ENCODE measurements around the gene WDR37.

The WDR37 gene

DNA sequence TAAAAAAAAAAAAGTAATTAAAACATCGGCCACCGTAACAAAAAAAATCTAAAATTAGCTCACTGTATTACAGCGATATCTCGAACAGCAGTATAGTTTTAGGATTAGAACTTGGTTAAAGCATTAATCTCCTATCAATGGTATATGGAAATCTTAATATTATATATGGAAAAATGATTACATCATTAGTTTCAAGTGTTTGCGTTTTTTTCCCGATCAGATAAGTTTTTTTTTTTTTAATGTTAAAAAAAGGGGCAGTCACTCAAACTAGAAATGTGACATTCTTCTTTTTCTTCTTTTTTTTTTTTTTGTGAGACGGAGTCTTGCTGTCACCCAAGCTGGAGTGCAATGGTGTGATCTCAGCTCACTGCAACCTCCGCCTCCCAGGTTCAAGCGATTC, 14.7 kb upstream of the WDR37 start:
- H3K9ac ChIP-seq (ENCODE audit: low read depth, low read length): no peak overlapping the region
- H3K27me3 ChIP-seq (ENCODE audit: insufficient read depth, low read length): no peaks in the 10 kb centered on the region
- WGBS: 94% methylated on average over 7 of the region's 9 CpGs
- peaks cover 81% of the 10 kb centered on the region for H3K36me3 ChIP-seq (ENCODE audit: insufficient read depth, low read length)
- H3K9me3 ChIP-seq (ENCODE audit: insufficient read depth, low read depth, low read length): no peaks in the 10 kb centered on the region
- H3K4me3 ChIP-seq (ENCODE audit: low read length): no peak overlapping the region
- no peaks in the 10 kb centered on the region for H3K4me1 ChIP-seq (ENCODE audit: insufficient read depth, low read length)
- no peak overlapping the region for H3K27ac ChIP-seq (ENCODE audit: low read depth, low read length)

- Histone ChIP-seq H3K4me3 (ENCODE audit: low read length) (no peak overlapping the region), H3K27ac (ENCODE audit: low read depth, low read length) (no peak overlapping the region), H3K36me3 (ENCODE audit: insufficient read depth, low read length) (peaks cover 74% of the 10 kb centered on the region), H3K27me3 (ENCODE audit: insufficient read depth, low read length) (no peaks in the 10 kb centered on the region), H3K4me1 (ENCODE audit: insufficient read depth, low read length) (no peaks in the 10 kb centered on the region), H3K9ac (ENCODE audit: low read depth, low read length) (no peak overlapping the region), H3K9me3 (ENCODE audit: insufficient read depth, low read depth, low read length) (no peaks in the 10 kb centered on the region)
- 93% methylated on average over 12 of the region's 12 CpGs for WGBS
Measured at GRCh38 chr10:1043532-1043995, 12.6 kb upstream of the WDR37 start.

GRCh38 chr10:1044146-1044545, 12.0 kb upstream of the WDR37 start:
- Histone ChIP-seq H3K36me3 (ENCODE audit: insufficient read depth, low read length) (peaks cover 72% of the 10 kb centered on the region), H3K9me3 (ENCODE audit: insufficient read depth, low read depth, low read length) (no peaks in the 10 kb centered on the region), H3K4me1 (ENCODE audit: insufficient read depth, low read length) (no peaks in the 10 kb centered on the region), H3K27ac (ENCODE audit: low read depth, low read length) (no peak overlapping the region), H3K4me3 (ENCODE audit: low read length) (no peak overlapping the region), H3K9ac (ENCODE audit: low read depth, low read length) (peak overlapping the region; percentile 21; the same call in 1 of the 2 replicates), H3K27me3 (ENCODE audit: insufficient read depth, low read length) (no peaks in the 10 kb centered on the region)
- WGBS: 88% methylated on average over 4 of the region's 4 CpGs

GRCh38 chr10:1044964-1045363, 11.2 kb upstream of the WDR37 start:
- Histone ChIP-seq H3K9me3 (ENCODE audit: insufficient read depth, low read depth, low read length) (no peaks in the 10 kb centered on the region), H3K9ac (ENCODE audit: low read depth, low read length) (no peak overlapping the region), H3K36me3 (ENCODE audit: insufficient read depth, low read length) (peaks cover 63% of the 10 kb centered on the region), H3K4me3 (ENCODE audit: low read length) (no peak overlapping the region; the same call in 1 of the 2 replicates), H3K27ac (ENCODE audit: low read depth, low read length) (no peak overlapping the region), H3K4me1 (ENCODE audit: insufficient read depth, low read length) (no peaks in the 10 kb centered on the region), H3K27me3 (ENCODE audit: insufficient read depth, low read length) (no peaks in the 10 kb centered on the region)
- 93% methylated on average over 4 of the region's 4 CpGs for WGBS

DNA sequence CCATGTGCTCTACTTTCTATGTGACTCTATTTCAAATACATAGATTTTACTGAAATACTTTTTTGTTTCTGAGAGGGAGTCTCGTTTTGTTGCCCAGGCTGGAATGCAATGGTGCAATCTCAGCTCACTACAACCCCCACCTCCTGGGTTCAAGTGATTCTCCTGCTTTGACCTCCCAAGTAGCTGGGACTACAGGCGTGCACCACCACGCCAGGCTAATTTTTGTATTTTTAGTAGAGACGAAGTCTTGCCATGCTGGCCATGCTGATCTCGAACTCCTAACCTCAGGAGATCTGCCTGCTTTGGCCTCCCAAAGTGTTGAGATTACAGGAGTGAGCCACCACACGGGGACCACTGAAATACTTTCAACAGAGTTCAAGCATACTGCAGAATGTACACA, 10.8 kb upstream of the WDR37 start:
- Histone ChIP-seq H3K9ac (ENCODE audit: low read depth, low read length) (no peak overlapping the region), H3K27ac (ENCODE audit: low read depth, low read length) (no peak overlapping the region), H3K4me1 (ENCODE audit: insufficient read depth, low read length) (peaks cover 3% of the 10 kb centered on the region; the same call in 1 of the 2 replicates), H3K27me3 (ENCODE audit: insufficient read depth, low read length) (no peaks in the 10 kb centered on the region), H3K36me3 (ENCODE audit: insufficient read depth, low read length) (peaks cover 59% of the 10 kb centered on the region), H3K9me3 (ENCODE audit: insufficient read depth, low read depth, low read length) (no peaks in the 10 kb centered on the region), H3K4me3 (ENCODE audit: low read length) (peak overlapping the region; percentile 24; the same call in 1 of the 2 replicates)
- 86% methylated on average over 6 of the region's 6 CpGs for WGBS

GRCh38 chr10:1047937-1048336, 8.2 kb upstream of the WDR37 start:
- Histone ChIP-seq H3K27ac (ENCODE audit: low read depth, low read length) (peak overlapping the region; percentile 100), H3K27me3 (ENCODE audit: insufficient read depth, low read length) (no peaks in the 10 kb centered on the region), H3K9me3 (ENCODE audit: insufficient read depth, low read depth, low read length) (no peaks in the 10 kb centered on the region), H3K4me1 (ENCODE audit: insufficient read depth, low read length) (peaks cover 3% of the 10 kb centered on the region), H3K4me3 (ENCODE audit: low read length) (peak overlapping the region; percentile 100), H3K36me3 (ENCODE audit: insufficient read depth, low read length) (peaks cover 51% of the 10 kb centered on the region), H3K9ac (ENCODE audit: low read depth, low read length) (peak overlapping the region; percentile 83)
- WGBS: 7% methylated on average over 15 of the region's 15 CpGs

DNA sequence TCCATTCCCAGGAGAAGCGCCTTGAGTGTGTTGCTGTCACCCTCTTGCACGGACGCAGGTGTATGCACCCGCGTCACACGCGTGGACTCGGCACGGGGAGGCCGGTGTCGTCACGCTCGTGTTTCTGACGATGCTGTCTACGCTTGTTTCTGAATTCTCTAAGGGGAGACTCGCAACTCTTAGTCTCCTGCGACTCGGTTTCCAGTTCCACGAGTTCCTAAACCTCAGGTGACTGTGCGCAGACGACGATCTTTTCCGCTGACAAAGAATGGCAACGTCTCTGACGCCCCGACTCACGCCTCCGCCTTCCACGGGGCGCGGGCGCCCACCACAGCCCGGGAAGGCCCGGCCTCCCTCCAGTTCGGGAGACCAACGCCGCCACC, 7.8 kb upstream of the WDR37 start:
- peaks cover 50% of the 10 kb centered on the region for H3K36me3 ChIP-seq (ENCODE audit: insufficient read depth, low read length)
- WGBS: under 1% methylated on average over 37 of the region's 37 CpGs
- peak overlapping the region; percentile 83 for H3K9ac ChIP-seq (ENCODE audit: low read depth, low read length)
- no peaks in the 10 kb centered on the region for H3K9me3 ChIP-seq (ENCODE audit: insufficient read depth, low read depth, low read length)
- no peaks in the 10 kb centered on the region for H3K27me3 ChIP-seq (ENCODE audit: insufficient read depth, low read length)
- H3K27ac ChIP-seq (ENCODE audit: low read depth, low read length): peak overlapping the region; percentile 100
- peaks cover 3% of the 10 kb centered on the region for H3K4me1 ChIP-seq (ENCODE audit: insufficient read depth, low read length)
- H3K4me3 ChIP-seq (ENCODE audit: low read length): peak overlapping the region; percentile 100

GRCh38 chr10:1048732-1049424, 7.3 kb upstream of the WDR37 start, which contains the start of gene IDI1:
TSS of gene IDI1 (minus strand) at chr10:1049119. CDS start at chr10:1049003, 116 bp downstream.
- Histone ChIP-seq H3K36me3 (ENCODE audit: insufficient read depth, low read length) (peaks cover 50% of the 10 kb centered on the region), H3K4me3 (ENCODE audit: low read length) (peak within 1 kb of the TSS; percentile 100)
- under 1% methylated on average over 83 of the region's 83 CpGs for WGBS

DNA sequence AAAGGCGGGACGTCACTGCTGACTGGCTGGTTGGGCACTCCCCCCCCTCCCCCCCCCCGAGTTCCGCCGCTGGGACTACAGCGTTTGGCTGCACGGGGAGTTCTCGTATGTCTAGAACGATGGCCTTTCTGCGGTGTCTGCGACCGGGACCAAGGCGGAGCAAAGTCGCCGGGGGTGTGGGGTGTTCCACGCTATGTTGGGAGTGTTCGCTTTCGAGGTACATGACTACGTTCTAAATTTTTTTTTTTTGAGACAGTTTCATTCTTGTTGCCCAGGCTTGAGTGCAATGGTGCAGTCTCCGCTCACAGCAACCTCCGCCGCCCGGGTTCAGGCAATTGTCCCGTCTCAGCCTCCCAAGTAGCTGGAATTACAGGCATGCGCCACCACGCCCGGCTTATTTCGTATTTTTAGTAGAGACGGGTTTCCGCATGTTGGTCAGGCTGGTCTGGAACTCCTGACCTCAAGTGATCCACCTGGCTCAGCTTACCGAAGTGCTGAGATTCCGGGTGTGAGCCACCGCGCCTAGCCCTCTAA, 6.7 kb upstream of the WDR37 start:
- Histone ChIP-seq H3K9me3 (ENCODE audit: insufficient read depth, low read depth, low read length) (no peaks in the 10 kb centered on the region), H3K36me3 (ENCODE audit: insufficient read depth, low read length) (peaks cover 50% of the 10 kb centered on the region), H3K27me3 (ENCODE audit: insufficient read depth, low read length) (no peaks in the 10 kb centered on the region), H3K4me1 (ENCODE audit: insufficient read depth, low read length) (peaks cover 3% of the 10 kb centered on the region), H3K27ac (ENCODE audit: low read depth, low read length) (peak overlapping the region; percentile 100), H3K9ac (ENCODE audit: low read depth, low read length) (peak overlapping the region; percentile 76), H3K4me3 (ENCODE audit: low read length) (peak overlapping the region; percentile 100)
- under 1% methylated on average over 32 of the region's 34 CpGs for WGBS

More at GRCh38 chr10:1048732-1049424, 7.3 kb upstream of the WDR37 start, which contains the start of gene IDI1:
- peak within 1 kb of the TSS; percentile 83 for H3K9ac ChIP-seq (ENCODE audit: low read depth, low read length)
- H3K27me3 ChIP-seq (ENCODE audit: insufficient read depth, low read length): no peaks in the 10 kb centered on the region
- peak within 1 kb of the TSS; percentile 100 for H3K27ac ChIP-seq (ENCODE audit: low read depth, low read length)
- peaks cover 3% of the 10 kb centered on the region for H3K4me1 ChIP-seq (ENCODE audit: insufficient read depth, low read length)
- H3K9me3 ChIP-seq (ENCODE audit: insufficient read depth, low read depth, low read length): no peaks in the 10 kb centered on the region

GRCh38 chr10:1050145-1050544, 6.0 kb upstream of the WDR37 start:
- Histone ChIP-seq H3K27ac (ENCODE audit: low read depth, low read length) (peak overlapping the region; percentile 100; the same call in 1 of the 2 replicates), H3K4me1 (ENCODE audit: insufficient read depth, low read length) (peaks cover 6% of the 10 kb centered on the region), H3K27me3 (ENCODE audit: insufficient read depth, low read length) (no peaks in the 10 kb centered on the region), H3K36me3 (ENCODE audit: insufficient read depth, low read length) (peaks cover 44% of the 10 kb centered on the region), H3K4me3 (ENCODE audit: low read length) (peak overlapping the region; percentile 100), H3K9ac (ENCODE audit: low read depth, low read length) (peak overlapping the region; percentile 76), H3K9me3 (ENCODE audit: insufficient read depth, low read depth, low read length) (no peaks in the 10 kb centered on the region)
- WGBS: 20% methylated on average over 4 of the region's 5 CpGs

- Histone ChIP-seq H3K36me3 (ENCODE audit: insufficient read depth, low read length) (peaks cover 40% of the 10 kb centered on the region), H3K27ac (ENCODE audit: low read depth, low read length) (no peak overlapping the region), H3K4me1 (ENCODE audit: insufficient read depth, low read length) (peaks cover 9% of the 10 kb centered on the region), H3K27me3 (ENCODE audit: insufficient read depth, low read length) (no peaks in the 10 kb centered on the region), H3K9ac (ENCODE audit: low read depth, low read length) (no peak overlapping the region), H3K9me3 (ENCODE audit: insufficient read depth, low read depth, low read length) (no peaks in the 10 kb centered on the region), H3K4me3 (ENCODE audit: low read length) (peak overlapping the region; percentile 100)
- WGBS: 73% methylated on average over 4 of the region's 4 CpGs
Measured at GRCh38 chr10:1050554-1050953, 5.6 kb upstream of the WDR37 start.

All from HUES64 (cell line).